H1 (cell line): Measurements from ENCODE around the gene RIN3. TPM values are rescaled to one million over a fixed set of nuclear protein-coding genes. Genes with fewer than 3 reads are reported as not detected.

ENCODE experiments used
- CTCF ChIA-PET: fragments of 300-600 bp; sonication (Branson Sonifier 250); formaldehyde crosslinking; loops from one replicate; lab custom pipeline; 2021; ENCODE audit not compliant: partially characterized antibody; lab: Charles Lee
- POLR2A ChIA-PET: fragments of 300-600 bp; sonication (Branson Sonifier 250); formaldehyde crosslinking; loops from one replicate; lab custom pipeline; 2021; ENCODE audit warnings: inconsistent platforms; ENCODE audit not compliant: partially characterized antibody; lab: Charles Lee
- DNase-seq, 2 experiments: peaks; one replicate each; pipeline versions ENCODE4 v3.0.0 to v3.0.0-alpha.2; 2010 to 2022; ENCODE audit warnings: low spot score in 2 of 2, low read depth in 1 of 2, mixed read lengths in 1 of 2
- FAIRE-seq: peaks from 2 replicates; lab custom pipeline; 2011; peaks lifted over from hg19 to GRCh38; lab: Jason Lieb, UNC
- H2AFZ ChIP-seq: 2 replicates; pipeline ENCODE4 v1.8.1; 2012; ENCODE audit warnings: low read length, inconsistent platforms
- H2AK5ac ChIP-seq: 2 replicates; pipeline ENCODE4 v1.6.1; 2013; ENCODE audit warnings: low read depth, low read length
- H2BK120ac ChIP-seq: replicated peaks from 2 replicates; pipeline ENCODE3; 2013; ENCODE audit warnings: low read depth, low read length, inconsistent platforms
- H2BK12ac ChIP-seq: 2 replicates; pipeline ENCODE4 v1.6.1; 2013; ENCODE audit warnings: low read depth, low read length
- H2BK15ac ChIP-seq: 2 replicates; pipeline ENCODE4 v1.6.1; 2013; ENCODE audit warnings: low read length
- H2BK20ac ChIP-seq: 2 replicates; pipeline ENCODE4 v1.6.1; 2013; ENCODE audit warnings: low read length
- H2BK5ac ChIP-seq: 2 replicates; pipeline ENCODE4 v1.6.1; 2013; ENCODE audit warnings: low read depth, low read length
- H3K14ac ChIP-seq: 2 replicates; pipeline ENCODE4 v1.6.1; 2013; ENCODE audit warnings: inconsistent platforms; ENCODE audit not compliant: insufficient read length
- H3K18ac ChIP-seq: 2 replicates; pipeline ENCODE4 v1.6.1; 2013; ENCODE audit warnings: low read length; ENCODE audit errors: extremely low read depth
- H3K23ac ChIP-seq: 2 replicates; pipeline ENCODE4 v1.6.1; 2013; ENCODE audit warnings: inconsistent platforms; ENCODE audit not compliant: insufficient read length
- H3K23me2 ChIP-seq: 2 replicates; pipeline ENCODE4 v1.6.1; 2013; ENCODE audit warnings: low read depth, low read length
- H3K27ac ChIP-seq: 2 replicates; pipeline ENCODE4 v1.6.1; 2011; ENCODE audit warnings: low read depth, low read length, inconsistent platforms
- H3K27me3 ChIP-seq, 4 experiments: replicated peaks in 1 of 4; 1 replicate in 1 of 4; 2 replicates in 3 of 4; pipeline versions ENCODE4 v1.6.1 to v1.8.1; 2011 to 2013; ENCODE audit warnings: low read length in 3 of 4, mild to moderate bottlenecking in 3 of 4, inconsistent platforms in 2 of 4, mixed read lengths in 2 of 4, moderate library complexity in 1 of 4; ENCODE audit not compliant: control insufficient read depth in 3 of 4, insufficient read depth in 3 of 4; ENCODE audit errors: extremely low read depth in 1 of 4
- H3K36me3 ChIP-seq, 4 experiments: 2 replicates each; pipeline versions ENCODE4 v1.6.1 to v1.8.1; 2011 to 2013; ENCODE audit warnings: mild to moderate bottlenecking in 4 of 4, low read length in 3 of 4, moderate library complexity in 2 of 4, control low read depth in 1 of 4, inconsistent platforms in 1 of 4; ENCODE audit not compliant: insufficient read depth in 4 of 4, control insufficient read depth in 2 of 4
- H3K4ac ChIP-seq: replicated peaks from 2 replicates; pipeline ENCODE3; 2013; ENCODE audit warnings: low read length, low read depth, mixed read lengths, inconsistent platforms; ENCODE audit not compliant: insufficient read length
- H3K4me1 ChIP-seq, 4 experiments: replicated peaks in 1 of 4; 1 replicate in 1 of 4; 2 replicates in 3 of 4; pipeline versions ENCODE4 v1.6.1 to v1.8.1; 2011 to 2013; ENCODE audit warnings: low read length in 3 of 4, inconsistent platforms in 2 of 4, mixed read lengths in 1 of 4; ENCODE audit not compliant: insufficient read depth in 4 of 4, control insufficient read depth in 3 of 4
- H3K4me2 ChIP-seq, 2 experiments: 2 replicates each; pipeline versions ENCODE4 v1.6.1 to v1.8.1; 2011 to 2013; ENCODE audit warnings: low read depth in 2 of 2, low read length in 2 of 2, control low read depth in 1 of 2, inconsistent platforms in 1 of 2, mild to moderate bottlenecking in 1 of 2; ENCODE audit not compliant: insufficient read depth in 1 of 2
- H3K4me3 ChIP-seq, 4 experiments: fragments of 200-600, 300-600 bp in 1 of 4; sonication (generic), shearing (Covaris generic), sonication (Bioruptor Twin) in 1 of 4; 2 replicates each; pipeline versions ENCODE4 v1.5.1 to v1.8.1; 2011 to 2016; ENCODE audit warnings: low read length in 4 of 4, low read depth in 3 of 4, control low read depth in 2 of 4, inconsistent platforms in 2 of 4, mild to moderate bottlenecking in 2 of 4, mixed read lengths in 1 of 4, moderate library complexity in 1 of 4; ENCODE audit not compliant: insufficient read depth in 2 of 4; ENCODE audit errors: extremely low read depth in 1 of 4
- H3K56ac ChIP-seq: replicated peaks from 2 replicates; pipeline ENCODE3; 2013; ENCODE audit warnings: low read depth, mild to moderate bottlenecking, mixed read lengths, low read length, inconsistent platforms; ENCODE audit not compliant: insufficient read length
- H3K79me1 ChIP-seq: 2 replicates; pipeline ENCODE4 v1.6.1; 2013; ENCODE audit warnings: low read depth, low read length, control low read depth
- H3K79me2 ChIP-seq, 2 experiments: 2 replicates each; pipeline versions ENCODE4 v1.6.1 to v1.8.1; 2012 to 2013; ENCODE audit warnings: low read length in 2 of 2, mild to moderate bottlenecking in 2 of 2, inconsistent platforms in 1 of 2; ENCODE audit not compliant: insufficient read depth in 2 of 2, control insufficient read depth in 1 of 2
- H3K9ac ChIP-seq, 4 experiments: replicated peaks in 1 of 4; 1 replicate in 1 of 4; 2 replicates in 3 of 4; pipeline versions ENCODE4 v1.6.1 to v1.8.1; 2011 to 2013; ENCODE audit warnings: low read depth in 3 of 4, low read length in 3 of 4, control low read depth in 2 of 4, mild to moderate bottlenecking in 2 of 4, moderate library complexity in 2 of 4, inconsistent platforms in 1 of 4; ENCODE audit errors: extremely low read depth in 1 of 4
- H3K9me3 ChIP-seq, 2 experiments: 2 replicates each; pipeline versions ENCODE4 v1.6.1 to v1.8.1; 2012 to 2013; ENCODE audit warnings: mild to moderate bottlenecking in 2 of 2, moderate library complexity in 2 of 2, control low read depth in 1 of 2, inconsistent platforms in 1 of 2, low read depth in 1 of 2, low read length in 1 of 2, mixed read lengths in 1 of 2; ENCODE audit not compliant: insufficient read depth in 2 of 2
- H4K20me1 ChIP-seq, 2 experiments: replicated peaks in 1 of 2; 2 replicates each; pipeline versions ENCODE3 to v1.8.1; 2011 to 2013; ENCODE audit warnings: inconsistent platforms in 2 of 2, low read length in 2 of 2, mild to moderate bottlenecking in 1 of 2; ENCODE audit not compliant: insufficient read depth in 2 of 2, control insufficient read depth in 1 of 2
- H4K5ac ChIP-seq: 2 replicates; pipeline ENCODE4 v1.6.1; 2013; ENCODE audit warnings: low read length, low read depth, mixed read lengths, inconsistent platforms; ENCODE audit not compliant: insufficient read length
- H4K8ac ChIP-seq: 2 replicates; pipeline ENCODE4 v1.8.0; 2013; ENCODE audit warnings: mild to moderate bottlenecking, moderate library complexity, low read length, inconsistent platforms; ENCODE audit not compliant: insufficient read depth; ENCODE audit errors: extremely low read depth
- H4K91ac ChIP-seq: replicated peaks from 2 replicates; pipeline ENCODE3; 2013; ENCODE audit warnings: low read length, mixed read lengths, inconsistent platforms; ENCODE audit not compliant: insufficient read length
- BACH1 ChIP-seq: IDR thresholded peaks from 2 replicates; pipeline ENCODE4 v1.6.1; 2012; ENCODE audit warnings: low read length, improper control_type of control experiment
- BCL11A ChIP-seq, 2 experiments: IDR thresholded peaks; one replicate each; pipeline ENCODE4 v1.6.1; 2011; ENCODE audit warnings: low read depth in 2 of 2, low read length in 2 of 2, mild to moderate bottlenecking in 2 of 2
- BRCA1 ChIP-seq: IDR thresholded peaks from 2 replicates; pipeline ENCODE4 v1.6.1; 2012; ENCODE audit warnings: low read depth, low read length, improper control_type of control experiment
- CBX8 ChIP-seq: fragments of 300-800, 300-1000 bp; sonication (generic); IDR thresholded peaks from 2 replicates; pipeline ENCODE4 v1.7.1; 2016; ENCODE audit warnings: low read depth, low read length, borderline replicate concordance
- CEBPB ChIP-seq: IDR thresholded peaks from 2 replicates; pipeline ENCODE4 v1.6.1; 2012; ENCODE audit warnings: low read depth, low read length
- CTBP2 ChIP-seq: IDR thresholded peaks from 2 replicates; pipeline ENCODE4 v1.7.0; 2011; ENCODE audit warnings: borderline replicate concordance, mild to moderate bottlenecking, moderate library complexity, mixed read lengths, low read length; ENCODE audit not compliant: insufficient read depth, insufficient read length
- EGR1 ChIP-seq: IDR thresholded peaks from 2 replicates; pipeline ENCODE4 v1.6.1; 2011; ENCODE audit warnings: low read depth, low read length, borderline replicate concordance
- EP300 ChIP-seq, 2 experiments: IDR thresholded peaks; 1 replicate in 1 of 2; 2 replicates in 1 of 2; pipeline ENCODE4 v1.6.1; 2011 to 2012; ENCODE audit warnings: low read depth in 2 of 2, low read length in 2 of 2, mild to moderate bottlenecking in 2 of 2, borderline replicate concordance in 1 of 2, inconsistent platforms in 1 of 2, moderate library complexity in 1 of 2
- GABPA ChIP-seq: IDR thresholded peaks from 2 replicates; pipeline ENCODE4 v1.6.1; 2011; ENCODE audit warnings: mild to moderate bottlenecking, low read length, moderate library complexity, borderline replicate concordance; ENCODE audit not compliant: insufficient read depth
- JUN ChIP-seq: IDR thresholded peaks from 2 replicates; pipeline ENCODE4 v1.6.1; 2011; ENCODE audit warnings: low read depth, mild to moderate bottlenecking, improper control_type of control experiment, low read length
- KDM5A ChIP-seq: fragments of 200-600 bp; IDR thresholded peaks from 2 replicates; pipeline ENCODE4 v1.7.1; 2012; ENCODE audit warnings: mild to moderate bottlenecking, low read length, inconsistent platforms, mixed read lengths
- MAFK ChIP-seq: IDR thresholded peaks from 2 replicates; pipeline ENCODE4 v1.6.1; 2012; ENCODE audit warnings: low read depth, mild to moderate bottlenecking, improper control_type of control experiment, low read length
- PHF8 ChIP-seq: fragments of 200-600 bp; sonication (generic); conservative IDR thresholded peaks from 2 replicates; pipeline ENCODE4 v1.7.1; 2012; ENCODE audit warnings: low read depth, mild to moderate bottlenecking, inconsistent platforms, low read length, moderate library complexity
- RBBP5 ChIP-seq: IDR thresholded peaks from 2 replicates; pipeline ENCODE4 v1.7.1; 2012; ENCODE audit warnings: low read depth, mild to moderate bottlenecking, inconsistent platforms, low read length, moderate library complexity, borderline replicate concordance
- TEAD4 ChIP-seq: IDR thresholded peaks from 2 replicates; pipeline ENCODE4 v1.6.1; 2012; ENCODE audit warnings: low read depth, low read length, inconsistent platforms, mixed read lengths
- WGBS, 2 experiments: shearing (Covaris generic) in 1 of 2; methylation state at CpG; one replicate each; pipeline versions ENCODE4 v1.1.6 to v1.1.7; 2013 to 2015; ENCODE audit warnings: low lambda C conversion rate in 2 of 2, mixed read lengths in 2 of 2, inconsistent platforms in 1 of 2, low coverage in 1 of 2, missing lambda C conversion rate in 1 of 2; ENCODE audit not compliant: insufficient replicate concordance in 2 of 2, insufficient coverage in 1 of 2, insufficient read length in 1 of 2; ENCODE audit errors: extremely low coverage in 1 of 2, missing lambda C conversion rate in 1 of 2; 5-methylcytosine and 5-hydroxymethylcytosine counted together
- polyA plus RNA-seq, 7 experiments: library from polyadenylated mRNA; depleted of rRNA in 3 of 7; stranded (reverse) in 5 of 7; unstranded in 2 of 7; fragments of >200 nt in 5 of 7; fragments of 200-250 nt in 2 of 7; gene quantifications; 1 replicate in 5 of 7; 2 replicates in 1 of 7; 4 replicates in 1 of 7; pipeline versions ENCODE4 v1.2.1 to v1.2.3, GENCODE V29; 2011 to 2013; ENCODE audit warnings: missing spikeins in 2 of 7, mixed read lengths in 2 of 7
- total RNA-seq: library from RNA; stranded (reverse); fragmentation: NEBNext Ultra II Directional; extraction: Animal tissue kit (Norgen Biotek cat#: 25700); gene quantifications from 2 replicates; pipeline ENCODE4 v1.2.1, GENCODE V29; 2021

Gene RIN3
- total and polyA plus RNA-seq, 2 of the 8 experiments (the other 6 are each of a cell fraction or from before 2014, with no cell fraction given): 0.59 to 1.5 TPM

DNA sequence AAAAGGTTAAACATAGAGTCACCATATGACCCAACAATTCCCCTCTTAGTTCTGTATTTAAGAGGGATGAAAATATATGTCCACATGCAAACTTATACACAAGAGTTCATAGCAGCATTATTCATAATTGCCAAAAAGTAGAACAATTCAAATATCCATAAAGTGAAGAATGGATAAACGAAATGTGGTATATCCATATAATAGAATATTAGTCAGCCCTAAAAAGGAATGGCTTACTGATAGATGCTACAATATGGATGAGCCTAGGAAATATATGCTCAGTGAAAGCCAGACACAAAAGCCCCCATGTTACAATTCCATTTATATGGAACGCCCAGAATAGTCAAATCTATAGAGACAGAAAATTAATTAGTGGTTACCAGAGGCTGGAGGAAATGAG, 44.1 kb upstream of the RIN3 start:
- no peak overlapping the region for H3K56ac ChIP-seq
- no peak overlapping the region for H2BK20ac ChIP-seq
- no peak overlapping the region for H2BK5ac ChIP-seq
- H3K4me2 ChIP-seq: no peak overlapping the region
- H3K9ac ChIP-seq: no peak overlapping the region
- 90% methylated on average over 2 of the region's 2 CpGs; no CpG with 5 or more reads in 1 of the 2 experiments for WGBS, 2 experiments
- H3K14ac ChIP-seq: no peak overlapping the region
- no peaks in the 10 kb centered on the region for H3K23me2 ChIP-seq
- no peak overlapping the region for H4K91ac ChIP-seq
- peaks cover 5 to 14% (median 12%) of the 10 kb centered on the region in 4 experiments for H3K4me1 ChIP-seq
- FAIRE-seq: no peak
- CTCF ChIA-PET: no interaction called here
- no peak overlapping the region for H2BK12ac ChIP-seq
- H2BK15ac ChIP-seq: no peak overlapping the region
- no peak overlapping the region for H3K4ac ChIP-seq
- H4K20me1 ChIP-seq: no peaks in the 10 kb centered on the region
- POLR2A ChIA-PET: no interaction called here
- H4K8ac ChIP-seq: no peak overlapping the region
- H3K9me3 ChIP-seq: no peaks in the 10 kb centered on the region; a peak in 1 of 4 replicates
- H2AK5ac ChIP-seq: no peak overlapping the region
- H3K79me1 ChIP-seq: no peaks in the 10 kb centered on the region; the same call in 1 of the 2 replicates
- no peak overlapping the region for H3K18ac ChIP-seq
- no peaks in the 10 kb centered on the region for H3K79me2 ChIP-seq
- H2AFZ ChIP-seq: no peak overlapping the region
- no peak overlapping the region for H3K27ac ChIP-seq
- H2BK120ac ChIP-seq: no peak overlapping the region
- DNase-seq: no peak
- no peak overlapping the region for H3K4me3 ChIP-seq
- H3K23ac ChIP-seq: no peak overlapping the region
- no peak overlapping the region for H4K5ac ChIP-seq
- H3K27me3 ChIP-seq: no peaks in the 10 kb centered on the region
- no peaks in the 10 kb centered on the region for H3K36me3 ChIP-seq
- TF ChIP-seq KDM5A: no peak
- no peak for TF ChIP-seq GABPA
- TF ChIP-seq PHF8: no peak
- TF ChIP-seq EGR1: no peak
- no peak for TF ChIP-seq JUN
- no peak for TF ChIP-seq BCL11A (IDR thresholded peaks at IDR 0.05; ENCODE audit: low read depth in 2 of 2, low read length in 2 of 2)
- TF ChIP-seq TEAD4: no peak
- TF ChIP-seq EP300 (IDR thresholded peaks at IDR 0.05; ENCODE audit: borderline replicate concordance in 1 of 2, low read depth in 2 of 2, low read length in 2 of 2): no peak
- no peak for TF ChIP-seq RBBP5
- TF ChIP-seq CTBP2: no peak
- TF ChIP-seq BACH1: no peak
- no peak for TF ChIP-seq MAFK
- TF ChIP-seq CEBPB: no peak
- TF ChIP-seq CBX8: no peak
- TF ChIP-seq BRCA1: no peak
